ENCODE results near the gene TFE3. TPM values are rescaled to one million over a fixed set of nuclear protein-coding genes. Genes with fewer than 3 reads are reported as not detected.

The TFE3 gene
- total RNA-seq, 4 donors from 2014 or later: 29.3 to 44.5 (median 34.7) TPM

- H3K4me3 ChIP-seq: no peak overlapping the region
- TF ChIP-seq CTCF (IDR thresholded peaks at IDR 0.05 in 4 of 5, conservative IDR thresholded peaks at IDR 0.05 in 1 of 5): no peak
- no peak for TF ChIP-seq POLR2A (IDR thresholded peaks at IDR 0.05)
- in situ Hi-C loops (cut with MboI; ENCODE audit: low sequenced_read_pairs in 4 of 4): no loop called here
Observed at GRCh38 chrX:49063715-49064114, 20.6 kb upstream of the TFE3 start.

GRCh38 chrX:49061916-49062315, 18.8 kb upstream of the TFE3 start:
- Histone ChIP-seq H3K36me3 (no peaks in the 10 kb centered on the region), H3K9me3 (no peaks in the 10 kb centered on the region), H3K27me3 (no peaks in the 10 kb centered on the region), H3K4me3 (no peak overlapping the region), H3K27ac (no peak overlapping the region), H3K4me1 (no peaks in the 10 kb centered on the region)
- ATAC-seq (no peak), DNase-seq (no peak)
- in situ Hi-C loops (cut with MboI; ENCODE audit: low sequenced_read_pairs in 4 of 4): no loop called here
- TF ChIP-seq CTCF (IDR thresholded peaks at IDR 0.05 in 4 of 5, conservative IDR thresholded peaks at IDR 0.05 in 1 of 5): no peak
- no peak for TF ChIP-seq POLR2A (IDR thresholded peaks at IDR 0.05)
- intact Hi-C loops (cut with DNase I; ENCODE audit: low total_unique reads): no loop called here

More at GRCh38 chrX:49063715-49064114, 20.6 kb upstream of the TFE3 start:
- no peaks in the 10 kb centered on the region for H3K4me1 ChIP-seq
- H3K36me3 ChIP-seq: no peaks in the 10 kb centered on the region
- H3K27ac ChIP-seq: no peak overlapping the region
- no peaks in the 10 kb centered on the region for H3K9me3 ChIP-seq
- ATAC-seq: no peak
- DNase-seq: no peak
- intact Hi-C loops (cut with DNase I; ENCODE audit: low total_unique reads): no loop called here
- H3K27me3 ChIP-seq: no peaks in the 10 kb centered on the region

GRCh38 chrX:49061490-49061889, 18.3 kb upstream of the TFE3 start:
- TF ChIP-seq CTCF (IDR thresholded peaks at IDR 0.05 in 4 of 5, conservative IDR thresholded peaks at IDR 0.05 in 1 of 5) (no peak), POLR2A (IDR thresholded peaks at IDR 0.05) (no peak)
- in situ Hi-C loops (cut with MboI; ENCODE audit: low sequenced_read_pairs in 4 of 4) (no loop called here), intact Hi-C loops (cut with DNase I; ENCODE audit: low total_unique reads) (no loop called here)
- Histone ChIP-seq H3K4me3 (no peak overlapping the region), H3K27me3 (no peaks in the 10 kb centered on the region), H3K27ac (no peak overlapping the region), H3K36me3 (no peaks in the 10 kb centered on the region), H3K4me1 (no peaks in the 10 kb centered on the region), H3K9me3 (no peaks in the 10 kb centered on the region)
- DNase-seq (no peak), ATAC-seq (no peak)

GRCh38 chrX:49060914-49061313, 17.8 kb upstream of the TFE3 start:
- Histone ChIP-seq H3K27me3 (no peaks in the 10 kb centered on the region), H3K27ac (no peak overlapping the region), H3K4me3 (no peak overlapping the region), H3K9me3 (no peaks in the 10 kb centered on the region), H3K36me3 (no peaks in the 10 kb centered on the region), H3K4me1 (no peaks in the 10 kb centered on the region)
- in situ Hi-C loops (cut with MboI; ENCODE audit: low sequenced_read_pairs in 4 of 4) (no loop called here), intact Hi-C loops (cut with DNase I; ENCODE audit: low total_unique reads) (no loop called here)
- no peak for TF ChIP-seq CTCF (IDR thresholded peaks at IDR 0.05 in 4 of 5, conservative IDR thresholded peaks at IDR 0.05 in 1 of 5)
- TF ChIP-seq POLR2A (IDR thresholded peaks at IDR 0.05): no peak
- ATAC-seq (no peak), DNase-seq (no peak)

GRCh38 chrX:49059681-49060085, 16.5 kb upstream of the TFE3 start:
- H3K36me3 ChIP-seq: no peaks in the 10 kb centered on the region
- H3K27me3 ChIP-seq: no peaks in the 10 kb centered on the region
- H3K27ac ChIP-seq: no peak overlapping the region
- in situ Hi-C loops (cut with MboI; ENCODE audit: low sequenced_read_pairs in 4 of 4) (no loop called here), intact Hi-C loops (cut with DNase I; ENCODE audit: low total_unique reads) (no loop called here)
- TF ChIP-seq POLR2A (IDR thresholded peaks at IDR 0.05) (no peak), CTCF (IDR thresholded peaks at IDR 0.05 in 4 of 5, conservative IDR thresholded peaks at IDR 0.05 in 1 of 5) (no peak)
- DNase-seq (no peak), ATAC-seq (no peak)
- H3K4me1 ChIP-seq: no peaks in the 10 kb centered on the region
- H3K9me3 ChIP-seq: no peaks in the 10 kb centered on the region
- H3K4me3 ChIP-seq: no peak overlapping the region

All from gastrocnemius medialis (tissue), 4 donors.